GM12891 (cell line): ENCODE results near the gene TTC39A.

Experiments
- POLR2A ChIP-seq: IDR thresholded peaks from 2 replicates; pipeline ENCODE4 v1.6.1; 2011; ENCODE audit warnings: low read depth, low read length, control low read depth
- TAF1 ChIP-seq: IDR thresholded peaks from 2 replicates; pipeline ENCODE4 v1.6.1; 2011; ENCODE audit warnings: low read depth, low read length, control low read depth

DNA sequence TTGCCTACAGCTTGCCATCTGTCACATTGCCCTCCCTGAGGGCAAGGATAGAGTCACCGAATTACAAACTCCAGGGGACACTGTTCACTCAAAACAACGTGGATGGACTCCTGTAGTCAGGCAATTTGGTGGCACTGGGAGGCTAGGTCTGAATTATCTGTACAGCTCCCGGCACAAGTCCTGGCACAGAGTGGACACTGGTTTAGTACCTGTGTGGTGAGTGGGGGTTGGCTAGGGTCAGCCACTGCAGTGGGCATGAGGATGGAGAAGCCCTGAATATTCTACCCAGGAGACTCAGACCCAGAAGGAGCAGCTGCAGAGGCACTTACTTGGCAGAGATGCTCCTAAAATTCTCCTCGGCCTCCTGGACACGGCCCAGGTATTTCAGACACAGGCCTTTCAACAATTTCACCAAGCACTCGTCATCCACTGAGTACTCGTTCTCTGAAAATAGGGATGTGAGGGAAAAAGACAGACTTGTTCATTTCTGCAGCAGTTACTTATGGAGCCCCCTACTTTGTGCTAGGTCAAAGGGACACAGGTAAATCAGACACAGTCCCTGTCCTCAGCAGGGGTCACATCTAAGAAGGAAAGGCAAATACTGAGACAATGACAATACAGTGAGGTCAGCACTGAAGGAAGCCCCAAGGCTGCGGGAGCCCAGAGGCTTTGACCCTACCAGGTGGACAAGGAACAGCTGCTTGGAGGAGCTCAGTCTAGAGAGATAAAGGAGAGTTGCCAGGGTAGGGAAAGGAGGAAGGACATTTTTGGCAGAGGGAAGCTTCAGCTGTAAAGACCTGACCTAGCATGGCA lies 40.5 kb downstream of the TTC39A start:
- TF ChIP-seq POLR2A, result no peak
- no peak for TF ChIP-seq TAF1
